Lung (tissue), 12 donors: ENCODE data around the gene PCSK7. TPM values are rescaled to one million over a fixed set of nuclear protein-coding genes. Genes with fewer than 3 reads are reported as not detected.

Source experiments
- ATAC-seq: fragments of 200-7000 bp; cut with Tn5 transposase; one replicate; pipeline ENCODE4 v1.9.1; 2020; ENCODE audit warnings: moderate number of reproducible peaks; ENCODE audit not compliant: insufficient read depth, low FRiP score
- DNase-seq, 3 donors: peaks; one replicate each; pipeline ENCODE4 v3.0.0-alpha.2; 2013 to 2017
- H3K27ac ChIP-seq, 2 donors: one replicate each; pipeline ENCODE4 v1.5.1; 2013; ENCODE audit warnings: mild to moderate bottlenecking in 2 of 2, moderate library complexity in 2 of 2, control low read depth in 1 of 2, inconsistent platforms in 1 of 2, low read depth in 1 of 2, low read length in 1 of 2
- H3K27me3 ChIP-seq, 3 donors: one replicate each; pipeline ENCODE4 v1.5.1; 2013; ENCODE audit warnings: low read length in 2 of 3; ENCODE audit not compliant: control insufficient read depth in 3 of 3, insufficient read depth in 3 of 3
- H3K36me3 ChIP-seq, 4 donors: one replicate each; pipeline ENCODE4 v1.5.1; 2013; ENCODE audit warnings: low read length in 4 of 4, mild to moderate bottlenecking in 1 of 4, moderate library complexity in 1 of 4; ENCODE audit not compliant: control insufficient read depth in 4 of 4, insufficient read depth in 4 of 4
- H3K4me1 ChIP-seq, 5 donors: one replicate each; pipeline ENCODE4 v1.5.1; 2013; ENCODE audit warnings: low read length in 5 of 5, mild to moderate bottlenecking in 2 of 5, moderate library complexity in 1 of 5; ENCODE audit not compliant: control insufficient read depth in 5 of 5, insufficient read depth in 5 of 5
- H3K4me3 ChIP-seq: one replicate; pipeline ENCODE4 v1.5.1; 2013; ENCODE audit warnings: mild to moderate bottlenecking, control low read depth, moderate library complexity
- H3K9ac ChIP-seq, 2 donors: one replicate each; pipeline ENCODE4 v1.5.1; 2013; ENCODE audit warnings: low read length in 2 of 2, control low read depth in 1 of 2; ENCODE audit not compliant: insufficient read depth in 1 of 2
- H3K9me3 ChIP-seq, 4 donors: one replicate each; pipeline ENCODE4 v1.5.1; 2013; ENCODE audit warnings: low read length in 3 of 4, mild to moderate bottlenecking in 1 of 4, moderate library complexity in 1 of 4; ENCODE audit not compliant: control insufficient read depth in 4 of 4, insufficient read depth in 3 of 4
- WGBS, 2 donors: extraction: QIAGEN DNeasy Blood & Tissue Kit; methylation state at CpG; one replicate each; pipeline ENCODE4 v1.1.7; 2013; 5-methylcytosine and 5-hydroxymethylcytosine counted together
- polyA plus RNA-seq, 2 donors: library from polyadenylated mRNA; stranded (reverse); fragments of 200-250 nt; gene quantifications; one replicate each; pipeline ENCODE4 v1.2.1, GENCODE V29; 2013
- total RNA-seq, 2 donors: library from RNA; depleted of rRNA in 1 of 2; stranded (reverse); fragments of >200 nt in 1 of 2; gene quantifications; one replicate each; pipeline ENCODE4 v1.2.1, GENCODE V29; 2014 to 2021
- TF ChIP-seq, protein P1 (sequence below): IDR thresholded peaks from 2 replicates; pipeline ENCODE4 v1.5.1; 2012; ENCODE audit warnings: mild to moderate bottlenecking; ENCODE audit errors: control extremely low read depth, extremely low read depth
- donor health status: control.
- donor health status: control.
- donor health status: Bipolar disorder and iron deficiency.
- donor health status: healthy.
- donor health status: DM: yes; HTN: yes; CAD: no.

PCSK7 gene
- total and polyA plus RNA-seq, 4 donors = 29.2 to 82.5 (median 32.9) TPM

DNA sequence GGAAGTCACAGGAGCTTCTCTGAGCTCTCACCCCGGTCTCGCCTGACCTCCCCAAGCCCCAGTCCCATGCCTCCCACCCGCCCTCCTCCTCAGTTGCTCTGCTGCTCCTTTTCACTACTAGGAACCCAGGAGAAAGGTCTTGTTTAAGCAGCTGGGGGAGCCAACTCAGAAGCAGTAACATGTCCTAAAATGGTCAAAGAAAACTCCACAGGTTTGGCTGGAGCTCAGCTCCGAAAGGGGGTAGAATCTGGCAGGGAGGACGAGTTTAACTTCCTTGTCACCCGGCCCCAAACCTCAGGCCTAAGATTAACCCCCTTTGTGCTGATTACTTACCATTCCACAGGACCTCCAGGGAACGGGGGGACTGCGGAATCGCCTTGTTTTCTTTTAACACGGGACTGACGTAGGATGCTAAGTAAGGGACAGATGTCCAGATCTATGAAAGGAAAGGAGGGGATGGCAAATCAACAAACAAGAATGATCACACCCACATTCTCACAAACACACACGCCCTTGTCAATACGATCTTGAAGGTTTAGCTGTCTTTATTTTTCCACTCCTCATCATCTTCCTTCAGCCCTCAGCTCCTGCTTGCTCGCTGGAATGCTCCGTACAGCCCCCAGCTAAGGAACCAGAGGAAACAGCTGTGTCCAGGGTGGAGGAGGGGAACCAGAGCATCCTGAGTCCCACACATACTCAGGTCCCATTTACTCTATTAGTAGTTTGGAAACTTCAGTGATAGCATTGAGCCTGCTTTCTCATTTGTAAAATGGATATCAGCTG, 13.5 kb downstream of the PCSK7 start:
- H3K4me3 ChIP-seq = no peak overlapping the region
- TF ChIP-seq, protein P1, sequence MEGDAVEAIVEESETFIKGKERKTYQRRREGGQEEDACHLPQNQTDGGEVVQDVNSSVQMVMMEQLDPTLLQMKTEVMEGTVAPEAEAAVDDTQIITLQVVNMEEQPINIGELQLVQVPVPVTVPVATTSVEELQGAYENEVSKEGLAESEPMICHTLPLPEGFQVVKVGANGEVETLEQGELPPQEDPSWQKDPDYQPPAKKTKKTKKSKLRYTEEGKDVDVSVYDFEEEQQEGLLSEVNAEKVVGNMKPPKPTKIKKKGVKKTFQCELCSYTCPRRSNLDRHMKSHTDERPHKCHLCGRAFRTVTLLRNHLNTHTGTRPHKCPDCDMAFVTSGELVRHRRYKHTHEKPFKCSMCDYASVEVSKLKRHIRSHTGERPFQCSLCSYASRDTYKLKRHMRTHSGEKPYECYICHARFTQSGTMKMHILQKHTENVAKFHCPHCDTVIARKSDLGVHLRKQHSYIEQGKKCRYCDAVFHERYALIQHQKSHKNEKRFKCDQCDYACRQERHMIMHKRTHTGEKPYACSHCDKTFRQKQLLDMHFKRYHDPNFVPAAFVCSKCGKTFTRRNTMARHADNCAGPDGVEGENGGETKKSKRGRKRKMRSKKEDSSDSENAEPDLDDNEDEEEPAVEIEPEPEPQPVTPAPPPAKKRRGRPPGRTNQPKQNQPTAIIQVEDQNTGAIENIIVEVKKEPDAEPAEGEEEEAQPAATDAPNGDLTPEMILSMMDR = no peak
- H3K27ac ChIP-seq = peak overlapping the region in 1 of 2 donors; percentile 61
- no peaks in the 10 kb centered on the region for H3K9me3 ChIP-seq
- ATAC-seq (no peak), DNase-seq (peak in 2 of 3 donors; percentile 10 to 42)
- H3K4me1 ChIP-seq = peaks cover 0 to 20% (median 6%) of the 10 kb centered on the region in 5 donors
- no peaks in the 10 kb centered on the region for H3K27me3 ChIP-seq
- H3K9ac ChIP-seq = no peak overlapping the region
- peaks cover 20 to 58% (median 30%) of the 10 kb centered on the region in 4 donors for H3K36me3 ChIP-seq
- WGBS, 2 donors = 73 to 82% methylated on average over 15 of the region's 15 CpGs

DNA sequence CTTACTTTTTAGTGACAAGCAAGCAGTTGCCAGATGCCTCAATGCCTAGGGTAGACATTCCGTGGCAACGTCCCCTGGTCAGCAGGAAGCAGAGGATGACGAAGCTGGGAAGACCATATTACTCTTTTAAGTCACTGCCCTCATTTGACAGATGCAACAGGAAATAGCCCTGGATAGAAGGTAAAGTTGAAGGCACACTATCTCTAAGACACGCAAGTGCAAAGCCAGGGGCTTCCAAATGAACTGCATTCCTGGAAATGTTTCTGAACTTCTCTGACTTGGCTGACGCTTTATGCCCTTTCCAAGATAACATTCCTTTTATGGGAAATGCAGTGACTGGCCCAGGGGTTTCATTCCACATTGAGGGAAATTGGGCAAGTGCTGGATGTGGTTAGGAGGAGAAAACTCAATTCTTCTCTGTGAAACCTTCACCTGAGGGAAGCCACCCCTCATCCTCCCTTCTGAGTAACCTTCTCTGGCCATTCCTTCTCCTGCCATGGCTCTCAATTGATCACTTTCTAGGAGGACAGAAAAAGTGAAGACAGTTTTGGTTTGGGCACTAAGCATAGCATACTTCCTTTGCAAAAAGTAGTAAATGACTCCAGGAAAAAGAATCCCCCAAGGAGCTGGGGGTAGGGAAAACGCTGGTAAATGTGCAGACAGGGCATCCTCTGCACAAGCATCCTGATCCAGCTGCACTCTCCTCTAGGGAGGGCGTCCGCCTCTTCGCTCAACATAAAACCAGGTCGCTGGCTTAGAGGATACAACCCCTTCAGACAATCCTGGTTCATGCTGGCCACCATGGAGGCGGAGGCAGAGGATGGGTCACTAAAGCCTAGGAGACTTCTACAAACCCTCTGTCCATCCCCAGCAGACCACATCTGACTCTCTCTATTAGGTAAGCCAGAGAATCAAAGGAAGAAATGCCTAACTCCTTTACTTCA, 14.5 kb downstream of the PCSK7 start:
- Histone ChIP-seq H3K27ac (peak overlapping the region; percentile 3 to 61), H3K4me1 (peaks cover 0 to 20% (median 6%) of the 10 kb centered on the region in 5 donors), H3K36me3 (peaks cover 19 to 53% (median 30%) of the 10 kb centered on the region in 4 donors), H3K4me3 (no peak overlapping the region), H3K9me3 (no peaks in the 10 kb centered on the region), H3K27me3 (no peaks in the 10 kb centered on the region), H3K9ac (no peak overlapping the region)
- TF ChIP-seq, protein P1 = no peak
- WGBS, 2 donors = 80 to 89% methylated on average over 11 of the region's 11 CpGs
- peak in 1 of 3 donors; percentile 2 for DNase-seq
- peak; percentile 12 for ATAC-seq

DNA sequence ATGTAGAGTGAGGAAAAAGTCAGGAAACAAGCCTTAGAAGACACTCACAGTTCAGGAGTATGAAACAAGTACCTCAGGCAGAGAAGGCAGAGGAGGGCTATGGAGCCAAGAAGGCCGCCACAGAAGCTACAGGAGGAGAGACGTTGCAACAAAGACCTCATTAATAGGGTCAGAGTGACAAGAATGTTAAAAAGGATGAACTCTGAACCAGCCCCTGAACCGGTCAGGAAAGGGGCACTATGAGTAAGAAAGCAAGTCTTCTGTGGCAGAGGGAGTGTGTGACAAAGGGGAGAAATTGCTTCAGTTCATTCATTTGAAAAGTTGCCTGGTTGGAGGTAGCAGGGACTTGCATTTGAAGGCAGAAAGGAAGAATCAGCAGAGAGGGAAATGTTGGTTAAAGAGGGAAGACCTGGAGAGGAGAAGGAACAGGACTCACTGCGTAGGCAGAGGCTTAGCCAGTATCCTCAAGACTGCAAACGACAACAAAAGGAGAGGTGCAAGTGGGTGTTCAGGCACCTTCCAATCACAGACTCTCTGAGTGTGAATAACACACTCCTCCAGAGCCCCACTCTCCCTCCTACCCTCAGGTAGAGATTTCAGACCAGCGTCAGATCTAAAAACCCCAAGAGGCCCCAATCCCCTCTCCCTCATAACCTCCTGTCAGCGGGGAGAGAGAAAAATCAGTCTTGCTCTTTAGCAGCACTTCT, 17.3 kb downstream of the PCSK7 start:
- TF ChIP-seq, protein P1 = no peak
- H3K9ac ChIP-seq = no peak overlapping the region
- no peak overlapping the region for H3K27ac ChIP-seq
- DNase-seq (no peak), ATAC-seq (no peak)
- H3K4me3 ChIP-seq = no peak overlapping the region
- no peaks in the 10 kb centered on the region for H3K27me3 ChIP-seq
- peaks cover 18 to 43% (median 23%) of the 10 kb centered on the region in 4 donors for H3K36me3 ChIP-seq
- H3K9me3 ChIP-seq = no peaks in the 10 kb centered on the region
- H3K4me1 ChIP-seq = no peaks in the 10 kb centered on the region
- 90 to 91% methylated on average over 7 of the region's 7 CpGs for WGBS, 2 donors
